DOHH2 (cell line): ENCODE measurements around the gene MRPL10.

Experiments
- H3F3A ChIP-seq: fragments of 200-600 bp; sonication (generic), shearing (Covaris generic); 2 replicates; pipeline ENCODE4 v1.6.0; 2016; ENCODE audit warnings: antibody characterized with exemption, mild to moderate bottlenecking; ENCODE audit not compliant: control insufficient read depth, insufficient read depth
- H3K27ac ChIP-seq: fragments of 200-600 bp; sonication (generic); 2 replicates; pipeline ENCODE4 v1.5.1; 2014; ENCODE audit warnings: low read depth, mild to moderate bottlenecking, low read length, moderate library complexity
- H3K27me3 ChIP-seq: fragments of 200-600 bp; sonication (generic); 2 replicates; pipeline ENCODE4 v1.6.1; 2014; ENCODE audit warnings: mild to moderate bottlenecking, low read length, mixed read lengths; ENCODE audit not compliant: control insufficient read depth
- H3K36me3 ChIP-seq: fragments of 200-600 bp; sonication (generic); 2 replicates; pipeline ENCODE4 v1.6.1; 2014; ENCODE audit warnings: mild to moderate bottlenecking, low read length, moderate library complexity, mixed read lengths; ENCODE audit not compliant: control insufficient read depth
- H3K4me1 ChIP-seq: fragments of 200-600 bp; sonication (generic); 2 replicates; pipeline ENCODE4 v1.6.1; 2014; ENCODE audit warnings: mild to moderate bottlenecking, low read length, mixed read lengths; ENCODE audit not compliant: control insufficient read depth
- H3K4me2 ChIP-seq: fragments of 200-600 bp; sonication (generic); 2 replicates; pipeline ENCODE4 v1.6.0; 2014; ENCODE audit warnings: mild to moderate bottlenecking, low read length, moderate library complexity
- H3K4me3 ChIP-seq: fragments of 200-600 bp; sonication (generic); 2 replicates; pipeline ENCODE4 v1.5.1; 2014; ENCODE audit warnings: mild to moderate bottlenecking, low read length, mixed read lengths
- H3K79me2 ChIP-seq: fragments of 200-600 bp; sonication (generic); 2 replicates; pipeline ENCODE4 v1.6.1; 2014; ENCODE audit warnings: mild to moderate bottlenecking, low read length, mixed read lengths; ENCODE audit not compliant: control insufficient read depth
- H3K9me2 ChIP-seq: fragments of 200-600 bp; sonication (generic); replicated peaks from 2 replicates; pipeline ENCODE4 v1.6.1; 2014; ENCODE audit warnings: mild to moderate bottlenecking, low read length, mixed read lengths; ENCODE audit not compliant: control insufficient read depth
- H3K9me3 ChIP-seq: fragments of 200-600 bp; sonication (generic); 2 replicates; pipeline ENCODE4 v1.6.1; 2014; ENCODE audit warnings: antibody characterized with exemption, low read length, mixed read lengths; ENCODE audit not compliant: control insufficient read depth, insufficient read depth
- H4K20me1 ChIP-seq: fragments of 200-600 bp; sonication (generic); 2 replicates; pipeline ENCODE4 v1.6.0; 2014; ENCODE audit warnings: low read depth, mild to moderate bottlenecking, antibody characterized with exemption, low read length, moderate library complexity; ENCODE audit not compliant: control insufficient read depth, insufficient read depth
- EZH2phosphoT487 ChIP-seq: fragments of 200-600 bp; sonication (generic); IDR thresholded peaks from 2 replicates; pipeline ENCODE4 v1.6.1; 2017; ENCODE audit warnings: borderline replicate concordance, mild to moderate bottlenecking, antibody characterized with exemption, low read length, moderate library complexity, mixed read lengths
- TF ChIP-seq, protein P1 (sequence below): fragments of 200-600 bp; sonication (generic); IDR thresholded peaks from one replicate; pipeline ENCODE4 v1.5.1; 2014; ENCODE audit warnings: antibody characterized with exemption, mild to moderate bottlenecking, low read depth, low read length; ENCODE audit not compliant: poor library complexity, severe bottlenecking

Gene MRPL10

GRCh38 chr17:47804461-47804860 is 26.9 kb downstream of the MRPL10 start:
- Histone ChIP-seq H3K9me3 (no peaks in the 10 kb centered on the region), H4K20me1 (no peaks in the 10 kb centered on the region), H3K4me2 (no peak overlapping the region), H3K27ac (no peak overlapping the region), H3K27me3 (peaks cover 8% of the 10 kb centered on the region; the same call in 1 of the 2 replicates), H3K9me2 (no peaks in the 10 kb centered on the region), H3K4me1 (no peaks in the 10 kb centered on the region), H3F3A (no peaks in the 10 kb centered on the region), H3K36me3 (peaks cover 3% of the 10 kb centered on the region; the same call in 1 of the 2 replicates), H3K79me2 (no peaks in the 10 kb centered on the region), H3K4me3 (no peak overlapping the region)
- TF ChIP-seq EZH2phosphoT487, result no peak
- TF ChIP-seq, protein P1, sequence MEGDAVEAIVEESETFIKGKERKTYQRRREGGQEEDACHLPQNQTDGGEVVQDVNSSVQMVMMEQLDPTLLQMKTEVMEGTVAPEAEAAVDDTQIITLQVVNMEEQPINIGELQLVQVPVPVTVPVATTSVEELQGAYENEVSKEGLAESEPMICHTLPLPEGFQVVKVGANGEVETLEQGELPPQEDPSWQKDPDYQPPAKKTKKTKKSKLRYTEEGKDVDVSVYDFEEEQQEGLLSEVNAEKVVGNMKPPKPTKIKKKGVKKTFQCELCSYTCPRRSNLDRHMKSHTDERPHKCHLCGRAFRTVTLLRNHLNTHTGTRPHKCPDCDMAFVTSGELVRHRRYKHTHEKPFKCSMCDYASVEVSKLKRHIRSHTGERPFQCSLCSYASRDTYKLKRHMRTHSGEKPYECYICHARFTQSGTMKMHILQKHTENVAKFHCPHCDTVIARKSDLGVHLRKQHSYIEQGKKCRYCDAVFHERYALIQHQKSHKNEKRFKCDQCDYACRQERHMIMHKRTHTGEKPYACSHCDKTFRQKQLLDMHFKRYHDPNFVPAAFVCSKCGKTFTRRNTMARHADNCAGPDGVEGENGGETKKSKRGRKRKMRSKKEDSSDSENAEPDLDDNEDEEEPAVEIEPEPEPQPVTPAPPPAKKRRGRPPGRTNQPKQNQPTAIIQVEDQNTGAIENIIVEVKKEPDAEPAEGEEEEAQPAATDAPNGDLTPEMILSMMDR, result no peak

DNA sequence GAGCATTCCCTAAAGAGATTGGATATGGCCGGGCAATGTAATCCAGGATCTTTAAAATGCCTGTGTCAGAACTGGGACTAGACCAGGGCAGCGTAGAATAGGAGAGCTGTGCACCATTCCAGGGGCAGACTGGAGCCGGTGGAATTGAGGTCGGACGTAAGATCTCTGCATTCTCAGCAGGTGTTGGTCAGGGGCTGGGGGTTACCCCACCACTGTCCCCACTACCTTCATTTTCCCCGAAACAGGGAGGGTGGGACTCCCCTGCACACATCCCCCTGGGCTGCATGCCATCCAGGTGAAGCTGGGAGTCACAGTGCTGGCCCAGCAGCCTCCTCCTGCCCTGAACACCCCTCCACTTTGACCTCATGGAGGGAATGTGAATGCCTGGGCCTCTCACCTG is 27.6 kb downstream of the MRPL10 start:
- TF ChIP-seq, protein P1, result no peak
- TF ChIP-seq EZH2phosphoT487, result no peak
- Histone ChIP-seq H3K4me2 (no peak overlapping the region), H3K27ac (no peak overlapping the region), H3K36me3 (peaks cover 3% of the 10 kb centered on the region; the same call in 1 of the 2 replicates), H3K79me2 (no peaks in the 10 kb centered on the region), H3K9me3 (no peaks in the 10 kb centered on the region), H3K9me2 (no peaks in the 10 kb centered on the region), H3K4me3 (no peak overlapping the region), H3K4me1 (no peaks in the 10 kb centered on the region), H3F3A (no peaks in the 10 kb centered on the region), H4K20me1 (no peaks in the 10 kb centered on the region), H3K27me3 (peaks cover 8% of the 10 kb centered on the region; the same call in 1 of the 2 replicates)

GRCh38 chr17:47803201-47803600 is 28.1 kb downstream of the MRPL10 start:
- no peaks in the 10 kb centered on the region for H3F3A ChIP-seq
- H3K27ac ChIP-seq, result no peak overlapping the region
- no peaks in the 10 kb centered on the region for H4K20me1 ChIP-seq
- H3K4me1 ChIP-seq, result no peaks in the 10 kb centered on the region
- H3K4me2 ChIP-seq, result no peak overlapping the region
- peaks cover 3% of the 10 kb centered on the region; the same call in 1 of the 2 replicates for H3K36me3 ChIP-seq
- H3K79me2 ChIP-seq, result no peaks in the 10 kb centered on the region
- H3K27me3 ChIP-seq, result peaks cover 8% of the 10 kb centered on the region; the same call in 1 of the 2 replicates
- TF ChIP-seq EZH2phosphoT487, result no peak
- TF ChIP-seq, protein P1, result no peak
- H3K9me3 ChIP-seq, result no peaks in the 10 kb centered on the region
- H3K9me2 ChIP-seq, result no peaks in the 10 kb centered on the region
- no peak overlapping the region for H3K4me3 ChIP-seq
